Upper lobe of right lung (tissue), 1 donor: ENCODE results near the gene PROK1. TPM values are rescaled to one million over a fixed set of nuclear protein-coding genes. Genes with fewer than 3 reads are reported as not detected.

Source experiments
- ATAC-seq: fragments of 200-7000 bp; cut with Tn5 transposase; one replicate; pipeline ENCODE4 v1.9.1; 2020; ENCODE audit warnings: mild to moderate bottlenecking, moderate library complexity
- DNase-seq: peaks from one replicate; pipeline ENCODE4 v3.0.0-alpha.2; 2020
- H3K27ac ChIP-seq: fragments of 200-600 bp; one replicate; pipeline ENCODE4 v1.8.0; 2022
- H3K27me3 ChIP-seq: fragments of 200-600 bp; one replicate; pipeline ENCODE4 v1.8.0; 2022; ENCODE audit warnings: mild to moderate bottlenecking
- H3K36me3 ChIP-seq: fragments of 200-600 bp; one replicate; pipeline ENCODE4 v1.8.0; 2022
- H3K4me1 ChIP-seq: fragments of 200-600 bp; one replicate; pipeline ENCODE4 v1.8.0; 2022
- H3K4me3 ChIP-seq: fragments of 200-600 bp; one replicate; pipeline ENCODE4 v1.8.0; 2022; ENCODE audit warnings: mild to moderate bottlenecking
- H3K9me3 ChIP-seq: fragments of 200-600 bp; one replicate; pipeline ENCODE4 v1.8.0; 2022
- CTCF ChIP-seq: fragments of 200-600 bp; IDR thresholded peaks from one replicate; pipeline ENCODE4 v1.8.0; 2022; ENCODE audit warnings: antibody characterized with exemption
- intact Hi-C: fragments of 100-400 bp; cut with DNase I; formaldehyde crosslinking; loops from one replicate; pipeline ENCODE4 v1.11.0; 2022
- total RNA-seq: library from RNA; stranded (reverse); fragmentation: NEBNext Ultra II Directional; extraction: Animal tissue kit (Norgen Biotek cat#: 25700); gene quantifications from one replicate; pipeline ENCODE4 v1.2.1, GENCODE V29; 2021
- donor health status: DM: no; HTN: yes; CAD: no; lungs with severe emphysema.

Gene PROK1
- total RNA-seq, 1 donor from 2014 or later = 0.41 TPM

- ATAC-seq (no peak), DNase-seq (no peak)
- Histone ChIP-seq H3K36me3 (no peaks in the 10 kb centered on the region), H3K9me3 (no peaks in the 10 kb centered on the region), H3K27me3 (no peaks in the 10 kb centered on the region), H3K4me1 (peaks cover 11% of the 10 kb centered on the region), H3K27ac (no peak overlapping the region), H3K4me3 (no peak overlapping the region)
- no peak for TF ChIP-seq CTCF
- intact Hi-C loops = no loop called here
These were observed 21.6 kb downstream of the PROK1 start for GRCh38 chr1:110472546-110472945.

- DNase-seq = no peak
- Histone ChIP-seq H3K9me3 (no peaks in the 10 kb centered on the region), H3K4me3 (no peak overlapping the region), H3K36me3 (no peaks in the 10 kb centered on the region), H3K27me3 (no peaks in the 10 kb centered on the region), H3K4me1 (peaks cover 11% of the 10 kb centered on the region), H3K27ac (no peak overlapping the region)
- TF ChIP-seq CTCF = no peak
- ATAC-seq = no peak
- intact Hi-C loops = no loop called here
These were observed 23.5 kb downstream of the PROK1 start for GRCh38 chr1:110474444-110474843.

- intact Hi-C loops = no loop called here
- Histone ChIP-seq H3K9me3 (no peaks in the 10 kb centered on the region), H3K27ac (no peak overlapping the region), H3K4me3 (no peak overlapping the region), H3K4me1 (peaks cover 11% of the 10 kb centered on the region), H3K36me3 (no peaks in the 10 kb centered on the region), H3K27me3 (no peaks in the 10 kb centered on the region)
- DNase-seq = no peak
- no peak for TF ChIP-seq CTCF
- peak; percentile 43 for ATAC-seq
These were observed 24.5 kb downstream of the PROK1 start for GRCh38 chr1:110475362-110476027.

GRCh38 chr1:110476028-110476765 is 25.2 kb downstream of the PROK1 start:
- ATAC-seq = no peak
- no peak overlapping the region for H3K4me3 ChIP-seq
- intact Hi-C loops = no loop called here
- no peaks in the 10 kb centered on the region for H3K9me3 ChIP-seq
- H3K36me3 ChIP-seq = no peaks in the 10 kb centered on the region
- no peaks in the 10 kb centered on the region for H3K27me3 ChIP-seq
- H3K27ac ChIP-seq = no peak overlapping the region
- peaks cover 11% of the 10 kb centered on the region for H3K4me1 ChIP-seq
- DNase-seq = no peak
- no peak for TF ChIP-seq CTCF

GRCh38 chr1:110477041-110477440 is 26.1 kb downstream of the PROK1 start:
- no peak overlapping the region for H3K4me3 ChIP-seq
- no peaks in the 10 kb centered on the region for H3K9me3 ChIP-seq
- DNase-seq (no peak), ATAC-seq (peak; percentile 40)
- no peaks in the 10 kb centered on the region for H3K36me3 ChIP-seq
- H3K27me3 ChIP-seq = no peaks in the 10 kb centered on the region
- no peak for TF ChIP-seq CTCF
- no peak overlapping the region for H3K27ac ChIP-seq
- intact Hi-C loops = no loop called here
- peaks cover 15% of the 10 kb centered on the region for H3K4me1 ChIP-seq
